Ammon's horn (tissue), 1 donor: ENCODE measurements around the gene CLDN4.
"Not testable (repeated sequence)": the region's sequence is repeated elsewhere in the genome, so short reads cannot be mapped to it uniquely, and the experiment has no call there.

Experiments
- DNase-seq: peaks from one replicate; pipeline ENCODE4 v3.0.0-alpha.2; 2016; ENCODE audit warnings: low spot score

The CLDN4 gene

GRCh38 chr7:73823873-73824592 lies 6.8 kb upstream of the CLDN4 start:
- DNase-seq = no peak

DNA sequence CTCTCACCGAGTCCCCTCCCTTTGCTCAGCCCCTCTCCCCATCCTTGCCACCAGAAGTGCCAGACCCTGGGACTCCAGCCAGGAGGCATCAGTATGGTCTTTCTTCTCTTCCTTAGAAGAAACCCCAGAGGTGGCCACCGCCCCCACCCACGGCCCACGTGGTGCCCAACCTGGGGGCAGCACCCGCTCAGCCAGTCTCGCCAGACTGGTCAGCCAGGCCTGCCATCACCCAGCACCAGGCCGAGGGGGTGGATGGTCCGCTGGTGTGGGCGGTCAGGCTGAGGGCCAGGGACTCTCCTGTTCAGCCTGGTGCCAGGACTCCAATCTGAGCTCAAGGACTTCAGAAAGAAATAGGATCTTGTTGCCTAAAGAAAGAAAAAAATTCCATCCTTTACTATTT lies 5.8 kb upstream of the CLDN4 start:
- no peak for DNase-seq

- no peak for DNase-seq
These were observed 3.2 kb upstream of the CLDN4 start for GRCh38 chr7:73827567-73828106.

- DNase-seq = no peak
These were observed 2.5 kb upstream of the CLDN4 start for GRCh38 chr7:73828107-73828803.

DNA sequence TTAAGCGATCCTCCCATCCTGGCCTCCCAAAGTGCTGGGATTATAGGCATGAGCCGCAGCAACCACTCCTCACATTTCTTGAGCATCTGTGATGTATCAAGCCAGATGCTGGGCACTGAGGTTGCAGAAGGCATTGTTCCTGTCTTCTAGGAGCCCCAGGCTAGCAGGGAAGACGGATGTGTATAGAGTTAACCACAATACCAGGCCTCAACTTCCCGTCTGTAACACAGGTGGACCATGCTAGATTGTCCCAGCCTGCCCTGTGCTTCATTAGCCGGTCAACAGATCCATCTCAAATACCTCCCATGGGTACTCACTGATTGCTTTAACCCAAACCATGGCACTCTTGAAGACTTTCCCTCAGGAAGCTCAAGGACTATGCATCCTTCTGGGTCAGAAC lies 1.8 kb upstream of the CLDN4 start:
- DNase-seq = no peak

- no peak for DNase-seq
These were observed 1.3 kb upstream of the CLDN4 start for GRCh38 chr7:73829505-73829904.

GRCh38 chr7:73829921-73830680 lies 695 bp upstream of the CLDN4 start:
- DNase-seq = no peak

DNA sequence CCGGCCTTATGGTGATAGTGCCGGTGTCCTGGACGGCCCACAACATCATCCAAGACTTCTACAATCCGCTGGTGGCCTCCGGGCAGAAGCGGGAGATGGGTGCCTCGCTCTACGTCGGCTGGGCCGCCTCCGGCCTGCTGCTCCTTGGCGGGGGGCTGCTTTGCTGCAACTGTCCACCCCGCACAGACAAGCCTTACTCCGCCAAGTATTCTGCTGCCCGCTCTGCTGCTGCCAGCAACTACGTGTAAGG lies 713 bp downstream of the CLDN4 start:
- no peak for DNase-seq

- DNase-seq = no peak
These were observed 1.2 kb downstream of the CLDN4 start for GRCh38 chr7:73831834-73832651.

DNA sequence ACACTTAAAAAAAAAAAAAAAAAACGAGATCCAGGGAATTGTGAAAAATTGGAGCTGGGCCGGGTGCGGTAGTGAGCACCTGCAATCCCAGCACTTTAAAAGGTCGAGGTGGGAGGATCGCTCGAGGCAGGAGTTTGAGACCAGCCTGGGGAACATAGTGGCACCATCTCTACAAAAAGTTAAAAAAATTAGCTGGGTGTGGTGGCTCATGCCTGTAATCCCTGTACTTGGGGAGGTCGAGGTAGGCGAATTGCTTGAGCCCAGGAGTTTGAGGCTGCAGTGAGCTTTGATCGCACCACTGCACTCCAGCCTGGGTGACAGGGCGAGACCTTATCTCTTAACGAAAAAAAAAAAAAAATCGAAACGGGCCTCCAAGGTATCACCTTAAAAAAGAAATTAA lies 2.0 kb downstream of the CLDN4 start:
- DNase-seq = no peak

DNA sequence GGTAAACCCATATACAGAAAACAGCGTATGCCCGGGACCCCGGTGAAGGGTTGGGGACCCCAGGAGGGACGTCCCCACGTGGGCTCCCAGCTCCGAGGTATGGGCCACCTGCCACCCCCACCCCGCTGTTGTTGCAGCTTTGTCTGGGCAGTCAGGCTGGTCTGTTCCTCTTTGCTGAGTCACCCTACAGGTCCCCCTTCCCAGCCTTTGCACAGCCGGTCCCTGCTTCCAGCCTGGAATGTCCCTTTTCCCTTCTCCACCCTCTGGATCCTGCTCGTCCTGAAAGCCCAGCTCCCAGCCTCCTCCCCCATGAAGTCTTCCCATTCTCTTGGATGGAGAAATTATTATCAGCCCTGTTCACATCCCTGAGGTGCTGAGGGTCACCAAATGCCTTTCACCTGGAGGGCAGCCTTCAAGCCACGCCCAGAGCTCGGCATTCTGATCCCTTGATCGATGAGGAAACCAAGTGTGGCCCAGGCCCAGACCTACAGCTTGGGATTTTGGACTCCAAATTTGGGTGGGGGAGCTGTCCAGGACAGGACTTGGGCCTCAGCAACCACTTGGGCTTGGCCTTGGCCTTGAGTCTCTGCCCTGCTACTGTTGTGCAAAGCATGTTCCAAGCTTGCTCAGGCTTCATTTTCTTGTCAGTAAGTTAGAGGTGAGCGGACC lies 2.6 kb downstream of the CLDN4 start:
- no peak for DNase-seq

DNA sequence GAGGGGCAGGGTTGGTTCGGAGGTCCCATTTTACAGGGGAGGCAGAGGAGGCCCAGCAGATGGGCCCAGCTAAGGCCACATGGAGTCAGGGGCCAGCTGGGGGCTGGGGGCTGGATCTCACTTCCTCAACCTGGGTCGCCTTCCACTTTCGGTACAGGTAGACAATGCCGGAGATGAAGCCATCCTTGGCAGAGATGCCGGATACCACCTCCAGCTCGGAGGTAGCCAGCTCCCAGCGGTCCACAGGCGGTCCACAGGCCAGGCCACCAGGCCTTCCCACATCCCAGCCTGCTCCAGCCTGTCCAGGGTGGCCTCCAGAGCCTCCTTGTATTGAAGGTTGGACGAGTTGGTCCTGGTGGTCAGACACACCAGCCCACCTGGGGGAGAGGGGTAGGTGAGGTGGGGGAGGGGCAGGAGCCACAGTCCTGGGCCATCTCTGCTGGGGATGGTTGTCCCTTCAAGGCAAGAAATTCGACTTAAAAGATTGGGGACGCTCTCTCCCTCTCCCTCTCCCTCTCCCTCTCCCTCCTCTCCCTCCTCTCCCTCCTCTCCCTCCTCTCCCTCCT lies 3.9 kb downstream of the CLDN4 start:
- no peak for DNase-seq

- not testable (repeated sequence) for DNase-seq
These were observed 6.4 kb downstream of the CLDN4 start for GRCh38 chr7:73837167-73837566.

DNA sequence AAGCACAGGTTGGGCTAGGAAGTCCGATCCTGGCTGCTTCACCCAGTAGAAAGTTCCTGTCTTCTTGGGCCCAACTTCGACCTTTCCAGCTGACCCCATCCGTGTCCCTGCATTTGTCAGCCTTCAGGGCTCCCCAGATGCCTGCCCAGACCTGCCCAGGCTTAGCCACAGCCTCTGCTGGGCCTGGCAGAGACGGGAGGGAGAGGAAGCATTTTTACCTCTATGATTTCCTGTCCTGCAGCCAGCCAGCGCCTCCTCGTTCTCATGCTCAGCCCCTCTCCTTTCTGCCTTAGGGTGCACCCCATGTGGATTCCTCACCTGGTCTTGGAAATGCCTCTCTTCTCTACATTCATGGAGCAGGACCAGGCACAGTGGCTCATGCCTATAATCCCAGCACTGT lies 7.8 kb downstream of the CLDN4 start:
- no peak for DNase-seq

DNA sequence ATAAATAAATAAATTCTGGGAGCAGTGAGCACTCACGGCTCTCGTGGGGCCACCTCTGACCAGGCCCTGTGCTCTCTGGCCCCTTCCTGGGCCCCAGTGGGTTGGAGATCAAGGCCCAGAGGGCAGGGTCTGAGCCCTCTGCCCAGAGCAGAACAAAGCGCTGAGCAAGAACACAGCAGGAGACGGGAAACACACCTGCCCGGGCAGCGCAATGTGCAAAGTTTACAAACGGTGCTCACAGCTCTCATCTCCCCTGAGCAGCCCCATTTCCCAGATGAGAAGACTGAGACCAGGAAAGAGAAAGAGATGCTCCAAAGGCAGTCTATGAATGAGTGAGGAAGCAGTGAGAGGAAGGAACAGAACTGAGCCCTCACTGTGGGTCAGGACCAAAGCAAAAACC lies 8.5 kb downstream of the CLDN4 start:
- DNase-seq = no peak

DNA sequence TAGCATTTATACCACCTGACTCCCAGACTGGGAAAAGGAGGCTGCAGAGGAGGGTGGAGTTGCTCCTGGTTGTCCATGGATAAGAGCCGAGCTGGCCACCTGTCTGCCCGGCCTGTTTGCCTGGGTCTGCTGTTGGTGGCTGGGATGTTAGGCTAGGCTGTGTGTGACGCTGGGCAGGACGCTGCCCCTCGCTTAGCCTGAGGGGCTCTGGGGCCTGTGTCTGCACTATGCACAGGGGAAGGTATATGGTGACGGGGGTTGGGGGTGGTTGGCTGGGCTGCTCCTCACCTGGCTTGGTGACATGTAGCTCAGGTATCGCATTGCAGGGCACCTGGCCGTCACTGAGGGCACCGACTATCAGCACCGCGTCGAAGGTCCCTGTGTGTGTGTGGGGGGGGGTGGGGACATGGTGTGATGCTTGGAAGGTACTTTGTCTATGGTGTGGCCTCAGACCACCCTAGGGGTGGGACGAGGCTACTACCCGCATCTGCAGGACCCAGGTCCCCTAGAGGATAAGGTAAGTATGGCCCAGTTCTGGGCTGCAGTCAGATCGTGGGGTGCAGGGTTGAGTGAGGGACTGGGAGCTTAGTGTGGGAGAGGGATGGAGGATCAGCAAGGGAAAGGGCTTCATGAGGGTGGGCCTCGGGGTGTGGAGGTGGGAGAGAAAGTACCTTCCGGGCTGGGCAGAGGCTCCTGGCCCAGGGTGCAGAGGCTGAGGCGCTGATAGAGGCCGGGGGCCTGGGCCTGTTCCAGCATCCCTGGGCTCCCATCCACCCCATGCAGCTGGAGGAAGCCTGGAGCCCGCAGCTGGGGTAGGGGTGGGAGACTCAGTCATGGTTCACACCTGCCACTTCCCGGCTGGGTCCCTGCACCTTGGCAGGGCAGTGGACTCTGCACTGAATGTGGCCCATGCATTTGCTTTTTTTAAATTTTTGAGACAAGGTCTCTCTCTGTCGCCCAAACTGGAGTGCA lies 9.2 kb downstream of the CLDN4 start:
- DNase-seq = no peak

DNA sequence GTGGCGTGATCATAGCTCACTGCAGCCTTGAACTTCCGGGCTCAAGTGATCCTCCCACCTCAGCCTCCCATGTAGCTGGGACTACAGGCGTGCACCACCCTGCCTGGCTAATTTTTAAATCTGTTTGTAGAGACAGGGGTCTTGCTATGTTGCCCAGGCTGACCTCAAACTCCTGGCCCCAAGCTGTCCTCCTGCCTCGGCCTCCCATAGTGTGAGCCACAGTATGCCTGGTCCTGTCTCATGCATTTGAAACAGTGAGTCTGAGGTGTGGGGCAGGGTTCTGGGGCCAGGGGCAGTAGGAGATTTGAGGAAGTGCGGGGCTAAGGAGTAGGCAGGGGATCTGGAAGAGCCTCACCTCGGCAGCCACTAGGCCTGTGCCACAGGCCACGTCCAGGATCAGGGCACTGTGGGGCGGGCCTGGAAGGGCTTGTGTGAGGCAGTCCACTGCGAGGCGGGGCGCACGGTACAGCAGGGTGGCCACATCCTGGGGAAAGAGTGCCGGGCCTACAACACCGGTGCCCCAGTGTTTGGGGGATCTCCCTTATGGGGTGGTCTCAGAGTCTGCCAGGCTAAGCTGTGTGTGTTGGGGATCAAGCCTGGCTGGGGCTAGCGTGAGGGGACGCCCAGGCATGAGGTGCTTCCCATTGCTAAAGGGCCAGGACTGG lies 10.1 kb downstream of the CLDN4 start:
- no peak for DNase-seq

GRCh38 chr7:73841689-73842066 lies 10.9 kb downstream of the CLDN4 start:
- DNase-seq = no peak
